ENCODE measurements around the gene HGD. TPM values are rescaled to one million over a fixed set of nuclear protein-coding genes. Genes with fewer than 3 reads are reported as not detected.

The HGD gene
- total RNA-seq, 1 donor from 2014 or later = 0.52 TPM

DNA sequence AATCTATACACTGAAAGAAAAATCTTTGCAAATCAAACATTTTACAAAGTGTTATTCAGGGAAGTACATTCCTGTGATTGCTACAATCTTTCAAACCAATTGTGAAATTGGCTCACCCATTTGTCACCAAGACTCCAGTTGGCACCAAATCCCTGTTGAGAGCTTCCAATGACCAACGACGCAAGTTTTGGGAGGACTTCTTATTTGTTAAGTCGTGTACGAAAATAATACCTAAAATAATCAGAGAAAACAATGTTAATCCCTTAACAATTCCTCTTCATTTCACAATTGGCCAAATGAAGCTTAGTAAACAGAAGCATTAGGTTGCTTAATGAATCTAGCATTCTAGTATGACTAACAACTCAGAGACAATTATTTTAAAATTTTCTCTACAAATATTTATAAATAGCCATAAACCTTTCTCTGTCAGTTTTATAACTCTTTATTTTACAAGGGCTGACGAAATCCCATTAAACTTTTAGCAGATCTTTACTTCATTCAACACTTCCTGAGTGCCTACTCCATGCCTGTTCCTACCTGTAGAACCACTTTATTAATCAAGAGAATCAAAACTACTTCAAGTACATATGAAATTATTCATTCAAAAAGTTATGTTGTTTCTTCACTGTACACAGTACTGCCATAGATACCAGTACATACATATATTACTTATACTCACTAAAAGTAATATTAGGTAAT lies 24.0 kb upstream of the HGD start:
- H3K36me3 Mint-ChIP-seq (ENCODE audit: low read depth, unreplicated experiment) = peaks cover 18% of the 10 kb centered on the region
- no peaks in the 10 kb centered on the region for H3K79me2 ChIP-seq (ENCODE audit: insufficient read depth, low read length)
- H3K4me3 ChIP-seq (ENCODE audit: insufficient read depth, low read depth, low read length) = no peak overlapping the region
- peaks cover 7% of the 10 kb centered on the region for H3K9me3 Mint-ChIP-seq (ENCODE audit: unreplicated experiment)
- no peaks in the 10 kb centered on the region for H3K4me1 Mint-ChIP-seq (ENCODE audit: low read depth, unreplicated experiment)
- no peaks in the 10 kb centered on the region for H3K27me3 ChIP-seq (ENCODE audit: insufficient read depth, low read length)
- no peak overlapping the region for H2AFZ ChIP-seq (ENCODE audit: low read depth, low read length)
- FAIRE-seq (no peak), DNase-seq (ENCODE audit: low read depth) (no peak)
- peaks cover 14% of the 10 kb centered on the region for H3K36me3 ChIP-seq (ENCODE audit: insufficient read depth, low read length)
- no peaks in the 10 kb centered on the region for H3K27me3 Mint-ChIP-seq (ENCODE audit: low read depth, unreplicated experiment)
- no peaks in the 10 kb centered on the region for H3K9me3 ChIP-seq (ENCODE audit: insufficient read depth, low read depth, low read length)
- TF ChIP-seq EZH2 (IDR thresholded peaks at IDR 0.05; ENCODE audit: insufficient read depth, low read length) = no peak
- TF ChIP-seq CTCF (IDR thresholded peaks at IDR 0.05; ENCODE audit: insufficient read depth, low read depth, low read length) = no peak
- no peak overlapping the region for H3K9ac ChIP-seq (ENCODE audit: low read length)
- no peak overlapping the region for H3K4me3 Mint-ChIP-seq (ENCODE audit: unreplicated experiment)
- H3K4me2 ChIP-seq (ENCODE audit: low read length) = no peak overlapping the region
- H3K27ac Mint-ChIP-seq (ENCODE audit: unreplicated experiment) = no peak overlapping the region
- no peaks in the 10 kb centered on the region for H4K20me1 ChIP-seq (ENCODE audit: insufficient read depth, low read length)
- H3K4me1 ChIP-seq (ENCODE audit: insufficient read depth, low read length) = no peaks in the 10 kb centered on the region
- H3K27ac ChIP-seq (ENCODE audit: low read depth, low read length) = no peak overlapping the region

- H3K79me2 ChIP-seq (ENCODE audit: insufficient read depth, low read length) = no peaks in the 10 kb centered on the region
- no peaks in the 10 kb centered on the region for H4K20me1 ChIP-seq (ENCODE audit: insufficient read depth, low read length)
- H3K4me1 Mint-ChIP-seq (ENCODE audit: low read depth, unreplicated experiment) = no peaks in the 10 kb centered on the region
- H3K27ac ChIP-seq (ENCODE audit: low read depth, low read length) = no peak overlapping the region
- H3K9me3 Mint-ChIP-seq (ENCODE audit: unreplicated experiment) = peaks cover 7% of the 10 kb centered on the region
- H3K27me3 Mint-ChIP-seq (ENCODE audit: low read depth, unreplicated experiment) = no peaks in the 10 kb centered on the region
- no peak overlapping the region for H3K4me3 Mint-ChIP-seq (ENCODE audit: unreplicated experiment)
- peaks cover 16% of the 10 kb centered on the region for H3K36me3 Mint-ChIP-seq (ENCODE audit: low read depth, unreplicated experiment)
- FAIRE-seq (no peak), DNase-seq (ENCODE audit: low read depth) (no peak)
- no peak overlapping the region for H3K4me2 ChIP-seq (ENCODE audit: low read length)
- no peak overlapping the region for H3K27ac Mint-ChIP-seq (ENCODE audit: unreplicated experiment)
- H3K9me3 ChIP-seq (ENCODE audit: insufficient read depth, low read depth, low read length) = no peaks in the 10 kb centered on the region
- no peaks in the 10 kb centered on the region for H3K27me3 ChIP-seq (ENCODE audit: insufficient read depth, low read length)
- no peaks in the 10 kb centered on the region for H3K4me1 ChIP-seq (ENCODE audit: insufficient read depth, low read length)
- no peak for TF ChIP-seq EZH2 (IDR thresholded peaks at IDR 0.05; ENCODE audit: insufficient read depth, low read length)
- TF ChIP-seq CTCF (IDR thresholded peaks at IDR 0.05; ENCODE audit: insufficient read depth, low read depth, low read length) = no peak
- no peak overlapping the region for H3K4me3 ChIP-seq (ENCODE audit: insufficient read depth, low read depth, low read length)
- H2AFZ ChIP-seq (ENCODE audit: low read depth, low read length) = no peak overlapping the region
- peaks cover 3% of the 10 kb centered on the region for H3K36me3 ChIP-seq (ENCODE audit: insufficient read depth, low read length)
- no peak overlapping the region for H3K9ac ChIP-seq (ENCODE audit: low read length)
Measured at GRCh38 chr3:120699333-120699732, 17.3 kb upstream of the HGD start.

GRCh38 chr3:120693439-120694171 lies 11.6 kb upstream of the HGD start:
- Mint-ChIP-seq H3K4me1 (ENCODE audit: low read depth, unreplicated experiment) (peaks cover 20% of the 10 kb centered on the region), H3K4me3 (ENCODE audit: unreplicated experiment) (no peak overlapping the region), H3K9me3 (ENCODE audit: unreplicated experiment) (no peaks in the 10 kb centered on the region), H3K27me3 (ENCODE audit: low read depth, unreplicated experiment) (no peaks in the 10 kb centered on the region), H3K27ac (ENCODE audit: unreplicated experiment) (peak overlapping the region; percentile 2), H3K36me3 (ENCODE audit: low read depth, unreplicated experiment) (no peaks in the 10 kb centered on the region)
- H3K9me3 ChIP-seq (ENCODE audit: insufficient read depth, low read depth, low read length) = no peaks in the 10 kb centered on the region
- H4K20me1 ChIP-seq (ENCODE audit: insufficient read depth, low read length) = no peaks in the 10 kb centered on the region
- H3K79me2 ChIP-seq (ENCODE audit: insufficient read depth, low read length) = no peaks in the 10 kb centered on the region
- DNase-seq (ENCODE audit: low read depth) (peak; percentile 47), FAIRE-seq (peak; percentile 94)
- no peak overlapping the region for H3K9ac ChIP-seq (ENCODE audit: low read length)
- no peaks in the 10 kb centered on the region for H3K36me3 ChIP-seq (ENCODE audit: insufficient read depth, low read length)
- H3K27ac ChIP-seq (ENCODE audit: low read depth, low read length) = no peak overlapping the region
- H3K4me2 ChIP-seq (ENCODE audit: low read length) = peak overlapping the region; percentile 42
- TF ChIP-seq CTCF (IDR thresholded peaks at IDR 0.05; ENCODE audit: insufficient read depth, low read depth, low read length) (no peak), EZH2 (IDR thresholded peaks at IDR 0.05; ENCODE audit: insufficient read depth, low read length) (no peak)
- H3K27me3 ChIP-seq (ENCODE audit: insufficient read depth, low read length) = no peaks in the 10 kb centered on the region
- no peak overlapping the region for H2AFZ ChIP-seq (ENCODE audit: low read depth, low read length)
- no peak overlapping the region for H3K4me3 ChIP-seq (ENCODE audit: insufficient read depth, low read depth, low read length)
- no peaks in the 10 kb centered on the region for H3K4me1 ChIP-seq (ENCODE audit: insufficient read depth, low read length)

All from astrocyte (in vitro differentiated cells and primary cell).